K562 (cell line): ENCODE data around the gene CRIM1. TPM values are rescaled to one million over a fixed set of nuclear protein-coding genes. Genes with fewer than 3 reads are reported as not detected.

ENCODE experiments used
- ATAC-seq: fragments of 200-7000 bp; cut with Tn5 transposase; 3 replicates; pipeline ENCODE4 v1.9.1; 2020; ENCODE audit warnings: moderate library complexity
- BruUV-seq: library from RNA; stranded (reverse); fragments of 400-500 nt; replicated peaks from 2 replicates; lab custom pipeline; 2021; lab: Mats Ljungman, UMichigan
- CTCF ChIA-PET: fragments of 300-600 bp; formaldehyde crosslinking; extraction: SDS; loops from one replicate; lab custom pipeline; 2021; ENCODE audit warnings: low intra/inter-chr PET ratio; lab: Yijun Ruan, JAX
- POLR2A ChIA-PET: fragments of 300-600, 350-650 bp; sonication (Branson Sonifier 250); formaldehyde crosslinking; extraction: SDS; loops from one replicate; lab custom pipeline; 2021; ENCODE audit warnings: antibody characterized with exemption, inconsistent platforms; lab: Yijun Ruan, JAX
- DNase-seq, 4 experiments: peaks; one replicate each; pipeline versions ENCODE4 v3.0.0 to v3.0.0-alpha.2; 2011 to 2018; ENCODE audit warnings: low spot score in 3 of 4, mixed read lengths in 3 of 4; ENCODE audit errors: extremely low read depth in 1 of 4
- FAIRE-seq: peaks from 2 replicates; lab custom pipeline; 2011; peaks lifted over from hg19 to GRCh38; lab: Jason Lieb, UNC
- H2AFZ ChIP-seq: 2 replicates; pipeline ENCODE4 v1.6.0; 2011; ENCODE audit warnings: low read depth, low read length, control low read depth, inconsistent platforms
- H3K27ac ChIP-seq: fragments of 200-600 bp; 3 replicates; pipeline ENCODE4 v1.8.0; 2011; ENCODE audit warnings: low read depth, mild to moderate bottlenecking, control low read depth, inconsistent platforms, low read length, moderate library complexity, mixed read lengths; ENCODE audit errors: extremely low read depth
- H3K27me3 ChIP-seq, 2 experiments: fragments of 300-600 bp in 1 of 2; 2 replicates in 1 of 2; 3 replicates in 1 of 2; pipeline versions ENCODE4 v1.6.0 to v1.8.0; 2011; ENCODE audit warnings: inconsistent platforms in 2 of 2, low read length in 2 of 2, mild to moderate bottlenecking in 1 of 2, mixed read lengths in 1 of 2, moderate library complexity in 1 of 2; ENCODE audit not compliant: control insufficient read depth in 2 of 2, insufficient read depth in 2 of 2
- H3K36me3 ChIP-seq: fragments of 300-600 bp; 3 replicates; pipeline ENCODE4 v1.8.0; 2011; ENCODE audit warnings: mild to moderate bottlenecking, low read length, inconsistent platforms; ENCODE audit not compliant: control insufficient read depth, insufficient read depth
- H3K4me1 ChIP-seq, 2 experiments: fragments of 200-600 bp in 1 of 2; replicated peaks in 1 of 2; 2 replicates in 1 of 2; 3 replicates in 1 of 2; pipeline versions ENCODE4 v1.5.1 to v1.8.0; 2011; ENCODE audit warnings: inconsistent platforms in 2 of 2, low read length in 2 of 2, mild to moderate bottlenecking in 1 of 2, mixed read lengths in 1 of 2, moderate library complexity in 1 of 2; ENCODE audit not compliant: control insufficient read depth in 2 of 2, insufficient read depth in 2 of 2
- H3K4me2 ChIP-seq: 2 replicates; pipeline ENCODE4 v1.6.1; 2011; ENCODE audit warnings: low read length, control low read depth, inconsistent platforms, mixed read lengths; ENCODE audit not compliant: insufficient read depth
- H3K4me3 ChIP-seq: fragments of 200-600 bp; sonication (generic), shearing (Covaris generic); 2 replicates; pipeline ENCODE4 v1.5.1; 2016; ENCODE audit warnings: control low read depth, inconsistent platforms
- H3K79me2 ChIP-seq: fragments of 200-600 bp; 3 replicates; pipeline ENCODE4 v1.8.0; 2011; ENCODE audit warnings: low read length, inconsistent platforms; ENCODE audit not compliant: control insufficient read depth, insufficient read depth
- H3K9ac ChIP-seq, 2 experiments: 2 replicates each; pipeline versions ENCODE4 v1.6.0 to v1.6.1; 2011; ENCODE audit warnings: low read depth in 2 of 2, low read length in 2 of 2, control low read depth in 1 of 2, inconsistent platforms in 1 of 2, mild to moderate bottlenecking in 1 of 2, mixed read lengths in 1 of 2; ENCODE audit not compliant: insufficient read depth in 1 of 2
- H3K9me1 ChIP-seq: one replicate; pipeline ENCODE4 v1.6.0; 2011; ENCODE audit warnings: inconsistent platforms, mild to moderate bottlenecking, low read length, moderate library complexity; ENCODE audit not compliant: control insufficient read depth, insufficient read depth
- H3K9me3 ChIP-seq: replicated peaks from 2 replicates; pipeline ENCODE4 v1.5.1; 2011; ENCODE audit warnings: low read depth, low read length, inconsistent platforms; ENCODE audit not compliant: control insufficient read depth, insufficient read depth
- H4K20me1 ChIP-seq: replicated peaks from 2 replicates; pipeline ENCODE4 v1.6.1; 2011; ENCODE audit warnings: low read length, inconsistent platforms, mixed read lengths; ENCODE audit not compliant: control insufficient read depth, insufficient read depth
- EZH2 ChIP-seq: IDR thresholded peaks from 2 replicates; pipeline ENCODE4 v1.6.1; 2012; ENCODE audit warnings: low read depth, mild to moderate bottlenecking, inconsistent platforms, low read length, borderline replicate concordance
- FOXA1 ChIP-seq: fragments of 450-650 bp; IDR thresholded peaks from 2 replicates; pipeline ENCODE4 v1.6.1; 2016; ENCODE audit warnings: mild to moderate bottlenecking, borderline replicate concordance
- SNRNP70 ChIP-seq: fragments of 200-400 bp; formaldehyde crosslinking; optimal IDR thresholded peaks from 2 replicates; pipeline ENCODE3; 2017; ENCODE audit warnings: low read depth, low read length
- ZNF583 ChIP-seq: fragments of 250-450 bp; sonication (Bioruptor Pico); IDR thresholded peaks from 2 replicates; pipeline ENCODE4 v1.4.0; 2020
- WGBS: fragments of 100-300 bp; shearing (Covaris generic); methylation state at CpG from one replicate; pipeline ENCODE4 v1.1.6; 2016; ENCODE audit warnings: low coverage, mixed read lengths; ENCODE audit not compliant: insufficient coverage; ENCODE audit errors: missing lambda C conversion rate; 5-methylcytosine and 5-hydroxymethylcytosine counted together
- in situ Hi-C: fragments of 300-500 bp; cut with MboI; formaldehyde crosslinking; loops from 4 replicates; pipeline ENCODE4 v1.15.0; 2018; ENCODE audit warnings: inconsistent platforms, mixed read lengths
- intact Hi-C: fragments of 100-400 bp; cut with micrococcal nuclease; formaldehyde crosslinking; loops from 2 replicates; pipeline ENCODE4 v1.14.2; 2022
- polyA plus RNA-seq, 8 experiments: library from polyadenylated mRNA; depleted of rRNA in 4 of 8; stranded (reverse) in 5 of 8; unstranded in 3 of 8; fragments of >200 nt; fragmentation: Nextera tagmentation in 2 of 8; fragmentation: Illumina TruSeq in 1 of 8; extraction: Ambion mirVana in 2 of 8; extraction: Trizol in 1 of 8; gene quantifications; 2 replicates each; pipeline versions ENCODE4 v1.2.1 to v1.2.3, GENCODE V29; 2011 to 2014; ENCODE audit warnings: inconsistent platforms in 1 of 8, missing spikeins in 1 of 8
- total RNA-seq, 7 experiments: library from RNA; depleted of rRNA in 6 of 7; stranded (reverse); fragments of >200 nt in 6 of 7; fragmentation: Illumina TruSeq in 2 of 7; extraction: Trizol in 2 of 7; gene quantifications; 2 replicates each; pipeline versions ENCODE4 v1.2.1 to v1.2.3, GENCODE V29; 2011 to 2021; ENCODE audit warnings: low replicate concordance in 1 of 7
- TF ChIP-seq, protein P1 (sequence below), 2 experiments: fragments of 250-450 bp in 1 of 2; fragments of 450-650 bp in 1 of 2; sonication (Bioruptor Pico) in 1 of 2; IDR thresholded peaks; 2 replicates each; pipeline versions ENCODE4 v1.6.1 to v1.8.0; 2016 to 2021; ENCODE audit warnings: mild to moderate bottlenecking in 2 of 2, moderate library complexity in 2 of 2, missing compliant biosample characterization in 1 of 2, missing genetic modification characterization in 1 of 2
- TF ChIP-seq, protein P2 (sequence below): fragments of 450-650 bp; formaldehyde crosslinking; conservative IDR thresholded peaks from 2 replicates; pipeline ENCODE4 v1.4.0; 2022; ENCODE audit warnings: mild to moderate bottlenecking, missing genetic modification characterization
- TF ChIP-seq, protein P3 (sequence below): fragments of 200-800 bp; sonication (Bioruptor generic); IDR thresholded peaks from 2 replicates; pipeline ENCODE4 v1.6.1; 2016; ENCODE audit warnings: missing genetic modification characterization, missing compliant biosample characterization
- TF ChIP-seq, protein P4 (sequence below): sonication (generic); IDR thresholded peaks from 2 replicates; pipeline ENCODE4 v1.6.1; 2016

Gene CRIM1
- total and polyA plus RNA-seq, 9 of the 15 experiments (the other 6 are each of a cell fraction or from before 2014, with no cell fraction given), result 0.01 to 0.36 (median 0.06) TPM; not detected in 1

DNA sequence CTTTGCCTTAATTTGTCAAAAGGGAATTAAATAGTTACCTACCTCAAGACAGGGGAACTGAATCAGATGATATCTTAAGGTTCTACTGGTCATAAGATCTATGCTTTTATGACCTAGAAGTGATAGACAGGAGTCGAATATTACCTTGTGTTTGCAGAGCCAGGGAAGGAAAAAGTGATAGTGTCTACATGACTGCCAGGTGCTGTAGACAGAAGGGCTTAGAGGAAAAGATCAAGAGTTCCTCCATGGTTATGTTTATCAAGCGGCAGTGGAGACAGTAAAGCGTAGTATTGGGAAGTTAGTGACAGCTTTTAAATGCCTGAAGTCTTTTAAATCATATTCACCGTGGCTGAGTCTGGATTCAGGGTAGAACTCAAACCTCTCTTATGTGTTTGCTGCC is 11.9 kb downstream of the CRIM1 start:
- Histone ChIP-seq H3K79me2 (no peaks in the 10 kb centered on the region), H3K27me3 (no peaks in the 10 kb centered on the region), H3K4me1 (no peaks in the 10 kb centered on the region), H3K4me2 (no peak overlapping the region), H3K9me1 (no peaks in the 10 kb centered on the region), H3K36me3 (no peaks in the 10 kb centered on the region), H3K27ac (no peak overlapping the region), H3K4me3 (no peak overlapping the region), H3K9me3 (no peaks in the 10 kb centered on the region), H3K9ac (no peak overlapping the region), H4K20me1 (no peaks in the 10 kb centered on the region)
- ChIA-PET CTCF (no interaction called here), POLR2A (interaction anchor here (0.7 kb wide), 1 partner anchor 66 kb away, joined by 3 read pairs; no protein-coding TSS in a partner anchor)
- in situ Hi-C loops, result no loop called here
- 0% methylated on average over 4 of the region's 4 CpGs for WGBS
- intact Hi-C loops, result no loop called here
- no peak for FAIRE-seq
- ATAC-seq, result no peak
- BruUV-seq, result no TSS peak
- no peak for DNase-seq
- TF ChIP-seq SNRNP70 (no peak), EZH2 (no peak), FOXA1 (no peak), ZNF583 (no peak)
- TF ChIP-seq, protein P1, sequence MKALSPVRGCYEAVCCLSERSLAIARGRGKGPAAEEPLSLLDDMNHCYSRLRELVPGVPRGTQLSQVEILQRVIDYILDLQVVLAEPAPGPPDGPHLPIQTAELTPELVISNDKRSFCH (CRISPR knock-in tag; IDR thresholded peaks at IDR 0.05), result no peak
- TF ChIP-seq, protein P1 (tag; IDR thresholded peaks at IDR 0.05), result no peak
- TF ChIP-seq, protein P2, sequence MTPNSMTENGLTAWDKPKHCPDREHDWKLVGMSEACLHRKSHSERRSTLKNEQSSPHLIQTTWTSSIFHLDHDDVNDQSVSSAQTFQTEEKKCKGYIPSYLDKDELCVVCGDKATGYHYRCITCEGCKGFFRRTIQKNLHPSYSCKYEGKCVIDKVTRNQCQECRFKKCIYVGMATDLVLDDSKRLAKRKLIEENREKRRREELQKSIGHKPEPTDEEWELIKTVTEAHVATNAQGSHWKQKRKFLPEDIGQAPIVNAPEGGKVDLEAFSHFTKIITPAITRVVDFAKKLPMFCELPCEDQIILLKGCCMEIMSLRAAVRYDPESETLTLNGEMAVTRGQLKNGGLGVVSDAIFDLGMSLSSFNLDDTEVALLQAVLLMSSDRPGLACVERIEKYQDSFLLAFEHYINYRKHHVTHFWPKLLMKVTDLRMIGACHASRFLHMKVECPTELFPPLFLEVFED (CRISPR knock-in tag), result no peak
- TF ChIP-seq, protein P3, sequence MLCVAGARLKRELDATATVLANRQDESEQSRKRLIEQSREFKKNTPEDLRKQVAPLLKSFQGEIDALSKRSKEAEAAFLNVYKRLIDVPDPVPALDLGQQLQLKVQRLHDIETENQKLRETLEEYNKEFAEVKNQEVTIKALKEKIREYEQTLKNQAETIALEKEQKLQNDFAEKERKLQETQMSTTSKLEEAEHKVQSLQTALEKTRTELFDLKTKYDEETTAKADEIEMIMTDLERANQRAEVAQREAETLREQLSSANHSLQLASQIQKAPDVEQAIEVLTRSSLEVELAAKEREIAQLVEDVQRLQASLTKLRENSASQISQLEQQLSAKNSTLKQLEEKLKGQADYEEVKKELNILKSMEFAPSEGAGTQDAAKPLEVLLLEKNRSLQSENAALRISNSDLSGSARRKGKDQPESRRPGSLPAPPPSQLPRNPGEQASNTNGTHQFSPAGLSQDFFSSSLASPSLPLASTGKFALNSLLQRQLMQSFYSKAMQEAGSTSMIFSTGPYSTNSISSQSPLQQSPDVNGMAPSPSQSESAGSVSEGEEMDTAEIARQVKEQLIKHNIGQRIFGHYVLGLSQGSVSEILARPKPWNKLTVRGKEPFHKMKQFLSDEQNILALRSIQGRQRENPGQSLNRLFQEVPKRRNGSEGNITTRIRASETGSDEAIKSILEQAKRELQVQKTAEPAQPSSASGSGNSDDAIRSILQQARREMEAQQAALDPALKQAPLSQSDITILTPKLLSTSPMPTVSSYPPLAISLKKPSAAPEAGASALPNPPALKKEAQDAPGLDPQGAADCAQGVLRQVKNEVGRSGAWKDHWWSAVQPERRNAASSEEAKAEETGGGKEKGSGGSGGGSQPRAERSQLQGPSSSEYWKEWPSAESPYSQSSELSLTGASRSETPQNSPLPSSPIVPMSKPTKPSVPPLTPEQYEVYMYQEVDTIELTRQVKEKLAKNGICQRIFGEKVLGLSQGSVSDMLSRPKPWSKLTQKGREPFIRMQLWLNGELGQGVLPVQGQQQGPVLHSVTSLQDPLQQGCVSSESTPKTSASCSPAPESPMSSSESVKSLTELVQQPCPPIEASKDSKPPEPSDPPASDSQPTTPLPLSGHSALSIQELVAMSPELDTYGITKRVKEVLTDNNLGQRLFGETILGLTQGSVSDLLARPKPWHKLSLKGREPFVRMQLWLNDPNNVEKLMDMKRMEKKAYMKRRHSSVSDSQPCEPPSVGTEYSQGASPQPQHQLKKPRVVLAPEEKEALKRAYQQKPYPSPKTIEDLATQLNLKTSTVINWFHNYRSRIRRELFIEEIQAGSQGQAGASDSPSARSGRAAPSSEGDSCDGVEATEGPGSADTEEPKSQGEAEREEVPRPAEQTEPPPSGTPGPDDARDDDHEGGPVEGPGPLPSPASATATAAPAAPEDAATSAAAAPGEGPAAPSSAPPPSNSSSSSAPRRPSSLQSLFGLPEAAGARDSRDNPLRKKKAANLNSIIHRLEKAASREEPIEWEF (CRISPR knock-in tag), result no peak
- TF ChIP-seq, protein P4, sequence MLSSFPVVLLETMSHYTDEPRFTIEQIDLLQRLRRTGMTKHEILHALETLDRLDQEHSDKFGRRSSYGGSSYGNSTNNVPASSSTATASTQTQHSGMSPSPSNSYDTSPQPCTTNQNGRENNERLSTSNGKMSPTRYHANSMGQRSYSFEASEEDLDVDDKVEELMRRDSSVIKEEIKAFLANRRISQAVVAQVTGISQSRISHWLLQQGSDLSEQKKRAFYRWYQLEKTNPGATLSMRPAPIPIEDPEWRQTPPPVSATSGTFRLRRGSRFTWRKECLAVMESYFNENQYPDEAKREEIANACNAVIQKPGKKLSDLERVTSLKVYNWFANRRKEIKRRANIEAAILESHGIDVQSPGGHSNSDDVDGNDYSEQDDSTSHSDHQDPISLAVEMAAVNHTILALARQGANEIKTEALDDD, result no peak
- TF ChIP-seq, all 486 proteins: peak for 0
- no peak overlapping the region for H2AFZ ChIP-seq
